ENCODE measurements around the gene ENTPD3. TPM values are rescaled to one million over a fixed set of nuclear protein-coding genes. Genes with fewer than 3 reads are reported as not detected.
A peak's percentile ranks its signal among the peaks of the same experiment; 100 is the strongest.
"Not testable (repeated sequence)": the region's sequence is repeated elsewhere in the genome, so short reads cannot be mapped to it uniquely, and the experiment has no call there.

ENTPD3 gene
- total and polyA plus RNA-seq, 2 of the 13 experiments (the other 11 are each of a cell fraction or from before 2014, with no cell fraction given), result 0.07 TPM; not detected in 1

DNA sequence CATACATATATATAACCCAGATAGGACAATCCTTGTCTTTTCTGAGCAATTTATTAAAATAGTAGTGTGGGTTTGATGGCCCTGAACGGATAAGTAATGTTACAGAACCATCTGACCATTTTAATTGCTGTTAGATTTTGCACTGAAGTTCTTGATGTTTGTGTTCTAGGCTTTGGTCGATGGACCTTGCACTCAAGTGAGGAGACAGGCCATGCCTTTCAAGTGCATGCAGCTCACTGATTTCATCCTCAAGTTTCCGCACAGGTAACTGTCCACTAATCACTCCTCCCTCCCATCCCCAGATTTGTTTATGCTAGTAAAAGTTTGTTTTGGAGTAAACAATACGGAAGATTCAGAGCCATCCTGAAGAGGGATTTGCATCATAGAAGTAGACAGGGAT is 71.5 kb downstream of the ENTPD3 start (continued):
- no peak for TF ChIP-seq MAFF (IDR thresholded peaks at IDR 0.05; ENCODE audit: low read depth, low read length)
- no peak for TF ChIP-seq GPBP1L1 (CRISPR knock-in tag; IDR thresholded peaks at IDR 0.05)
- TF ChIP-seq ZNF629 (CRISPR knock-in tag; conservative IDR thresholded peaks at IDR 0.05), result no peak
- TF ChIP-seq, protein P1, sequence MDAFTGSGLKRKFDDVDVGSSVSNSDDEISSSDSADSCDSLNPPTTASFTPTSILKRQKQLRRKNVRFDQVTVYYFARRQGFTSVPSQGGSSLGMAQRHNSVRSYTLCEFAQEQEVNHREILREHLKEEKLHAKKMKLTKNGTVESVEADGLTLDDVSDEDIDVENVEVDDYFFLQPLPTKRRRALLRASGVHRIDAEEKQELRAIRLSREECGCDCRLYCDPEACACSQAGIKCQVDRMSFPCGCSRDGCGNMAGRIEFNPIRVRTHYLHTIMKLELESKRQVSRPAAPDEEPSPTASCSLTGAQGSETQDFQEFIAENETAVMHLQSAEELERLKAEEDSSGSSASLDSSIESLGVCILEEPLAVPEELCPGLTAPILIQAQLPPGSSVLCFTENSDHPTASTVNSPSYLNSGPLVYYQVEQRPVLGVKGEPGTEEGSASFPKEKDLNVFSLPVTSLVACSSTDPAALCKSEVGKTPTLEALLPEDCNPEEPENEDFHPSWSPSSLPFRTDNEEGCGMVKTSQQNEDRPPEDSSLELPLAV (CRISPR knock-in tag; conservative IDR thresholded peaks at IDR 0.05; ENCODE audit: low read depth), result no peak

DNA sequence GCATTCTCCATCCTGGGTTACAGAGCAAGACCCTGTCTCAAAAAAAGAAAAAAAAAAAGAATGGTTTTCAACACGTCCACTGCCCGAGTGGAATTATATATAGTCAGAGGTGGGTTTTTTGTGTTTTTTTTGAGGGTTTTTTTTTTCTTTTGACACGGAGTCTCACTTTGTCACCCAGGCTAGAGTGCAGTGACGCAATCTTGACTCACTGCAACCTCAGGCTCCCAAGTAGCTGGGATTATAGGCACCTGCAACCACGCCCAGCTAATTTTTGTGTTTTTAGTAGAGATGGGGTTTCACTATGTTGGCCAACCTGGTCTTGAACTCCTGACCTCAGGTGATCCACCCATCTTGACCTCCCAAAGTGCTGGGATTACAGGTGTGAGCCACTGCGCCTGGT is 73.5 kb downstream of the ENTPD3 start:
- Histone ChIP-seq H4K20me1 (ENCODE audit: insufficient read depth, low read length) (peaks cover 21% of the 10 kb centered on the region), H3K79me2 (ENCODE audit: insufficient read depth, low read length) (peaks cover 33% of the 10 kb centered on the region), H3K4me1 (ENCODE audit: insufficient read depth, low read length) (peaks cover 33% of the 10 kb centered on the region), H3K36me3 (replicated peaks in 1 of 2; ENCODE audit: control insufficient read depth in 1 of 2, insufficient read depth in 2 of 2, low read length in 2 of 2) (peaks cover 8 to 36% of the 10 kb centered on the region in 2 experiments)
- H3K9me3 ChIP-seq (ENCODE audit: low read length); ATAC-seq; H3K9ac ChIP-seq (ENCODE audit: insufficient read depth, low read depth, low read length); H3K4me3 ChIP-seq (replicated peaks in 1 of 3; ENCODE audit: insufficient read depth in 1 of 3, low read depth in 2 of 3, low read length in 3 of 3); FAIRE-seq; in situ Hi-C loops (cut with HindIII; ENCODE audit: extremely low pct_ligation_motif_present, low pct_unique_long_range_greater_than_20kb); H2AFZ ChIP-seq (ENCODE audit: low read length); DNase-seq (ENCODE audit: low spot score); H3K27ac ChIP-seq (ENCODE audit: extremely low read length, insufficient read depth, low read length); BruUV-seq (replicated peaks); H3K27me3 ChIP-seq (ENCODE audit: control insufficient read depth in 1 of 2, insufficient read depth in 2 of 2, low read length in 2 of 2); intact Hi-C loops (cut with micrococcal nuclease; ENCODE audit: unreplicated experiment); CTCF ChIA-PET (ENCODE audit: low intra/inter-chr PET ratio, low total read pairs); H3K4me2 ChIP-seq (ENCODE audit: low read depth, low read length): not testable (repeated sequence)
- 89% methylated on average over 5 of the region's 6 CpGs for whole genome bisulfite sequencing (ENCODE audit: low lambda C conversion rate)
- POLR2A ChIA-PET, result interaction anchor here (0.7 to 3.9 kb wide), 3 partner anchors 16 to 1377 kb away, joined by 3 to 37 read pairs (median 9); partner anchors contain the start of genes ZNF619 and ZNF620
- TF ChIP-seq CEBPG (CRISPR knock-in tag; IDR thresholded peaks at IDR 0.05), result peak; percentile 28; the same call in 1 of the 2 replicates
- peak; percentile 51; the same call in 1 of the 2 replicates for TF ChIP-seq CEBPB (IDR thresholded peaks at IDR 0.05; ENCODE audit: borderline replicate concordance, low read depth, low read length)
